Measurements from ENCODE around the gene SH3RF2. TPM values are rescaled to one million over a fixed set of nuclear protein-coding genes. Genes with fewer than 3 reads are reported as not detected.

Gene SH3RF2, protein sequence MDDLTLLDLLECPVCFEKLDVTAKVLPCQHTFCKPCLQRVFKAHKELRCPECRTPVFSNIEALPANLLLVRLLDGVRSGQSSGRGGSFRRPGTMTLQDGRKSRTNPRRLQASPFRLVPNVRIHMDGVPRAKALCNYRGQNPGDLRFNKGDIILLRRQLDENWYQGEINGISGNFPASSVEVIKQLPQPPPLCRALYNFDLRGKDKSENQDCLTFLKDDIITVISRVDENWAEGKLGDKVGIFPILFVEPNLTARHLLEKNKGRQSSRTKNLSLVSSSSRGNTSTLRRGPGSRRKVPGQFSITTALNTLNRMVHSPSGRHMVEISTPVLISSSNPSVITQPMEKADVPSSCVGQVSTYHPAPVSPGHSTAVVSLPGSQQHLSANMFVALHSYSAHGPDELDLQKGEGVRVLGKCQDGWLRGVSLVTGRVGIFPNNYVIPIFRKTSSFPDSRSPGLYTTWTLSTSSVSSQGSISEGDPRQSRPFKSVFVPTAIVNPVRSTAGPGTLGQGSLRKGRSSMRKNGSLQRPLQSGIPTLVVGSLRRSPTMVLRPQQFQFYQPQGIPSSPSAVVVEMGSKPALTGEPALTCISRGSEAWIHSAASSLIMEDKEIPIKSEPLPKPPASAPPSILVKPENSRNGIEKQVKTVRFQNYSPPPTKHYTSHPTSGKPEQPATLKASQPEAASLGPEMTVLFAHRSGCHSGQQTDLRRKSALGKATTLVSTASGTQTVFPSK
- total RNA-seq (not detected in 2 replicates), polyA plus RNA-seq (0.03 TPM in 1 of 2 replicates, not detected in the other), polyA minus RNA-seq (0.50 TPM in 1 of 2 replicates, not detected in the other)
- 0.09 TPM for total RNA-seq (2013)

DNA sequence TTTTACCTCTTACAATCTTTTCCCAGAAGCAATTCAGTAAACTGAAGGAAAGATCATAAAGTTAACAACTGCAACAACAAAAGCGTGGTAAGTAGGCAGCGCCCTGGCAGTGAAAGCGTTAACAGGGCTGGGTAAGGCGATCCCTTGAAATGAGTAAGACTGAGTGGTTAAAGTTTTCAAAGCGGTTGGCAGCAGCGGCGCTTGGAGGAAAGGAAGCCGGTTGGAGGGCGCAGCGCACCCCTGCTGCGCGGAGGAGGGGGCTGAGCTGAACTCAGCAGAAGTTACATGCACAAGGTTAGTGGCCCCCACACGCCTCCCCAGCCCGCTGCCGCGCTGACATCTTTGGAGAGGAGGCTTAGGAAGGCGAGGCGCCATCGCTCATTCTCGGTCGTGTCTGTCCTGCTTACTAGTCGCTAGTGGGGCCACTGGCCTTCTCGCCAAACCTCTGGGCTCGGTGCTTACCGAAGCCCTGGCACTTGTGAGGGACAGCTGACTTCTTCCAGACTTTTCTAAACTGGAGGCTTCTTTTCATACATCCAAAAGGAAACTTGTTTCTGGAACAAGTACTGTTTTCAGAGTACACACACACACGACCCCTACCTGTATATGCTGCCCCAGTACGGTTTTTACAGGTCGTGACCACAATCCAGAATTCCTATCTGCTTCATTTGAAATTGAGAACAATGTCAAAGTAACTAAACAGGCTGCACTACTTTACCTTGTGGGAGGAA is at the start of gene SH3RF2:
SH3RF2 (plus strand) TSS at position 178 of the 731 bp plus-strand sequence. CDS start 1,351 bp downstream, outside the sequence.
- TF ChIP-seq, protein P1, sequence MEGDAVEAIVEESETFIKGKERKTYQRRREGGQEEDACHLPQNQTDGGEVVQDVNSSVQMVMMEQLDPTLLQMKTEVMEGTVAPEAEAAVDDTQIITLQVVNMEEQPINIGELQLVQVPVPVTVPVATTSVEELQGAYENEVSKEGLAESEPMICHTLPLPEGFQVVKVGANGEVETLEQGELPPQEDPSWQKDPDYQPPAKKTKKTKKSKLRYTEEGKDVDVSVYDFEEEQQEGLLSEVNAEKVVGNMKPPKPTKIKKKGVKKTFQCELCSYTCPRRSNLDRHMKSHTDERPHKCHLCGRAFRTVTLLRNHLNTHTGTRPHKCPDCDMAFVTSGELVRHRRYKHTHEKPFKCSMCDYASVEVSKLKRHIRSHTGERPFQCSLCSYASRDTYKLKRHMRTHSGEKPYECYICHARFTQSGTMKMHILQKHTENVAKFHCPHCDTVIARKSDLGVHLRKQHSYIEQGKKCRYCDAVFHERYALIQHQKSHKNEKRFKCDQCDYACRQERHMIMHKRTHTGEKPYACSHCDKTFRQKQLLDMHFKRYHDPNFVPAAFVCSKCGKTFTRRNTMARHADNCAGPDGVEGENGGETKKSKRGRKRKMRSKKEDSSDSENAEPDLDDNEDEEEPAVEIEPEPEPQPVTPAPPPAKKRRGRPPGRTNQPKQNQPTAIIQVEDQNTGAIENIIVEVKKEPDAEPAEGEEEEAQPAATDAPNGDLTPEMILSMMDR (IDR thresholded peaks at IDR 0.05): no peak
- TF ChIP-seq EZH2 (IDR thresholded peaks at IDR 0.05; ENCODE audit: borderline replicate concordance, insufficient read depth, low read depth, low read length, poor library complexity, severe bottlenecking): no peak
- ChIA-PET CTCF (no interaction called here), POLR2A (no interaction called here)
- Histone ChIP-seq H3K9ac (ENCODE audit: low read length) (no peak within 1 kb of the TSS), H3K4me2 (replicated peaks; ENCODE audit: low read depth, low read length, poor library complexity, severe bottlenecking) (no peak within 1 kb of the TSS), H3K4me1 (ENCODE audit: control insufficient read depth in 2 of 2, insufficient read depth in 2 of 2, low read length in 2 of 2) (no peaks in the 10 kb centered on the region), H3K27ac (ENCODE audit: low read length in 2 of 2) (no peak within 1 kb of the TSS), H3K79me2 (ENCODE audit: control insufficient read depth, insufficient read depth, low read length) (no peaks in the 10 kb centered on the region), H2AFZ (ENCODE audit: insufficient read depth, low read depth, low read length, poor library complexity, severe bottlenecking) (no peak within 1 kb of the TSS), H3K4me3 (ENCODE audit: control extremely low read depth in 1 of 5, extremely low read depth in 1 of 5, insufficient read depth in 1 of 5, low read depth in 2 of 5, low read length in 4 of 5) (no peak within 1 kb of the TSS), H3K9me3 (ENCODE audit: control extremely low read depth in 1 of 3, control insufficient read depth in 2 of 3, insufficient read depth in 1 of 3, low read length in 2 of 3) (no peaks in the 10 kb centered on the region), H3K36me3 (replicated peaks in 1 of 2; ENCODE audit: control extremely low read depth in 1 of 2, control insufficient read depth in 1 of 2, extremely low read depth in 1 of 2, insufficient read depth in 2 of 2, low read length in 1 of 2) (no peaks in the 10 kb centered on the region), H4K20me1 (ENCODE audit: control insufficient read depth, insufficient read depth, low read length, poor library complexity, severe bottlenecking) (no peaks in the 10 kb centered on the region), H3K27me3 (replicated peaks in 1 of 4; ENCODE audit: control extremely low read depth in 1 of 4, control insufficient read depth in 3 of 4, insufficient read depth in 4 of 4, low read length in 3 of 4) (peaks cover 0 to 3% (median 0%) of the 10 kb centered on the region in 4 experiments)
- no peak for DNase-seq
- intact Hi-C loops (cut with micrococcal nuclease): no loop called here
- H3K4me1 Mint-ChIP-seq: no peaks in the 10 kb centered on the region
- peaks cover 52% of the 10 kb centered on the region for H3K27me3 Mint-ChIP-seq
- H3K27ac Mint-ChIP-seq: no peak within 1 kb of the TSS
- no peak for ATAC-seq (ENCODE audit: low read depth)
- H3K4me3 Mint-ChIP-seq: no peak within 1 kb of the TSS
- WGBS (ENCODE audit: insufficient coverage): 11% methylated on average over 26 of the region's 28 CpGs
- no peaks in the 10 kb centered on the region for H3K9me3 Mint-ChIP-seq (ENCODE audit: insufficient read depth)

Data from B cell (primary cell).